C4-2B (cell line): ENCODE data around the gene PINLYP.

Experiments
- H3K27ac ChIP-seq: fragments of 450-650 bp; 2 replicates; pipeline ENCODE4 v1.5.1; 2017
- CTCF ChIP-seq: fragments of 450-650 bp; conservative IDR thresholded peaks from 2 replicates; pipeline ENCODE4 v1.5.1; 2017; ENCODE audit warnings: mild to moderate bottlenecking
- ZFX ChIP-seq: fragments of 450-650 bp; IDR thresholded peaks from 2 replicates; pipeline ENCODE4 v1.6.1; 2017

The PINLYP gene

GRCh38 chr19:43622956-43623355 lies 47.4 kb downstream of the PINLYP start:
- TF ChIP-seq CTCF (no peak), ZFX (no peak)

GRCh38 chr19:43623889-43624670 lies 48.5 kb downstream of the PINLYP start:
- TF ChIP-seq ZFX (no peak), CTCF (no peak)
- H3K27ac ChIP-seq, result no peak overlapping the region

More at GRCh38 chr19:43622956-43623355, 47.4 kb downstream of the PINLYP start:
- no peak overlapping the region for H3K27ac ChIP-seq

GRCh38 chr19:43624933-43625332 lies 49.3 kb downstream of the PINLYP start:
- no peak for TF ChIP-seq ZFX
- no peak for TF ChIP-seq CTCF

GRCh38 chr19:43625918-43626579 lies 50.4 kb downstream of the PINLYP start:
- H3K27ac ChIP-seq, result no peak overlapping the region
- TF ChIP-seq ZFX (no peak), CTCF (no peak)

More at GRCh38 chr19:43624933-43625332, 49.3 kb downstream of the PINLYP start:
- no peak overlapping the region for H3K27ac ChIP-seq

GRCh38 chr19:43626838-43627237 lies 51.2 kb downstream of the PINLYP start:
- TF ChIP-seq CTCF (no peak), ZFX (no peak)
- H3K27ac ChIP-seq, result no peak overlapping the region

GRCh38 chr19:43628646-43629326 lies 53.2 kb downstream of the PINLYP start:
- TF ChIP-seq CTCF (no peak), ZFX (no peak)
- H3K27ac ChIP-seq, result no peak overlapping the region

GRCh38 chr19:43631491-43631890 lies 55.9 kb downstream of the PINLYP start:
- H3K27ac ChIP-seq, result no peak overlapping the region
- TF ChIP-seq CTCF (no peak), ZFX (no peak)
